ENCODE results near the gene CYP24A1. TPM values are rescaled to one million over a fixed set of nuclear protein-coding genes. Genes with fewer than 3 reads are reported as not detected.
A peak's percentile ranks its signal among the peaks of the same experiment; 100 is the strongest.

CYP24A1 gene
- total RNA-seq, 4 donors from 2014 or later = 1.3 to 12.3 (median 8.9) TPM

GRCh38 chr20:54174457-54175175 lies 830 bp upstream of the CYP24A1 start:
- no peak for DNase-seq
- Histone ChIP-seq H3K4me1 (peaks cover 16 to 34% (median 17%) of the 10 kb centered on the region in 3 donors), H3K36me3 (no peaks in the 10 kb centered on the region), H3K27me3 (peaks cover 0 to 79% (median 2%) of the 10 kb centered on the region in 4 donors), H3K27ac (peak overlapping the region in 3 of 4 donors; percentile 28 to 64 (median 62)), H3K4me3 (peak overlapping the region in 2 of 4 donors; percentile 39 to 59), H3K9me3 (no peaks in the 10 kb centered on the region)
- WGBS, 2 donors = 13 to 14% methylated on average over 12 to 13 of the region's 18 CpGs
- intact Hi-C loops (cut with DNase I) = no loop called here
- TF ChIP-seq POLR2A (IDR thresholded peaks at IDR 0.05) (no peak), CTCF (IDR thresholded peaks at IDR 0.05) (no peak)

DNA sequence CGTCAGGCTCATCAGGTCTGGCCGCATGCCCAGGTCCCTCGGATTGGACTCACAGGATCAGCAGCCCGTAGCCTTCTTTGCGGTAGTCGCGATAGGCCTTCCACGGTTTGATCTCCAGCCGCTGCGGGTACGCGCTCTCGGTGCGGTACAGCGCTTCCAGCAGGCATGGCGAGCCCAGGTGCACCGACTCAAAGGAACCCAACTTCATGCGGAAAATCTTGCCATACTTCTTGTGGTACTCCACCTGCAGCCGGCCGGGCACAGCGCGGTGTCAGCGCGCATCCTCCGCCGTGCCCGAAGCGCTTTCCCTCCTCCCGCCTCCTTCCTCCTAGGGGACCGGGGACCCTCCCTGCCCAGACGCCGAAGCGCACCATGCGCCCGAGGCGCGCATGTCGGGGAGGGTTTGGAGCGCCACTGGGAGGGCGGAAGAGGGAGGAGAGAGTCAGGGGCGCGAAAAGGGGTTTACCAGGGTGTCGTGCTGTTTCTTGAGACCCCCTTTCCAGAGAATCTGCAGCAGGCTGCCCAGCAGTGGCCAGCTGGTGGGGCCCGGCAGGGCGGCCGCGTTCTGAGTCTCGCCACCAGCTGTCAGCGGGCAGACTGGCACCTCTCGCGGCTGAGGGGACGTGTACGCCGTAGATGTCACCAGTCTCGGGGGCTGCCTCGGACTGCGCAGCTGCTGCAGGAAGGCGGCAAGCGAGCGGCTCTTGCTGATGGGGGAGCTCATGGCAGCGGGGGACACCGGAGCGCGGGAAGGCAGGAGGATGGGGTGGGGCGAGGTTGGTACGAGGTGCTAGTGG lies 732 bp downstream of the CYP24A1 start:
- Histone ChIP-seq H3K36me3 (no peaks in the 10 kb centered on the region), H3K4me3 (peak overlapping the region; percentile 19 to 59 (median 36)), H3K27ac (peak overlapping the region in 1 of 4 donors; percentile 9), H3K4me1 (peaks cover 16 to 34% (median 17%) of the 10 kb centered on the region in 3 donors), H3K27me3 (peaks cover 0 to 92% (median 2%) of the 10 kb centered on the region in 4 donors), H3K9me3 (no peaks in the 10 kb centered on the region)
- WGBS, 2 donors = 1 to 2% methylated on average over 24 to 25 of the region's 66 CpGs
- TF ChIP-seq POLR2A (IDR thresholded peaks at IDR 0.05) (no peak), CTCF (IDR thresholded peaks at IDR 0.05) (no peak)
- no peak for DNase-seq
- intact Hi-C loops (cut with DNase I) = no loop called here

- intact Hi-C loops (cut with DNase I) = no loop called here
- TF ChIP-seq CTCF (IDR thresholded peaks at IDR 0.05) (no peak), POLR2A (IDR thresholded peaks at IDR 0.05) (no peak)
- peak overlapping the region; percentile 19 to 59 (median 36) for H3K4me3 ChIP-seq
- H3K36me3 ChIP-seq = no peaks in the 10 kb centered on the region
- peaks cover 0 to 95% (median 2%) of the 10 kb centered on the region in 4 donors for H3K27me3 ChIP-seq
- no peaks in the 10 kb centered on the region for H3K9me3 ChIP-seq
- no peak overlapping the region for H3K27ac ChIP-seq
- peaks cover 16 to 34% (median 17%) of the 10 kb centered on the region in 3 donors for H3K4me1 ChIP-seq
- WGBS, 2 donors = 13% methylated on average over 11 of the region's 12 CpGs; no CpG with 5 or more reads in 1 of the 2 donors
- DNase-seq = no peak
Observed at GRCh38 chr20:54172532-54172855, 1.3 kb downstream of the CYP24A1 start.

- 56 to 69% methylated on average over 3 of the region's 3 CpGs for WGBS, 2 donors
- intact Hi-C loops (cut with DNase I) = no loop called here
- H3K27me3 ChIP-seq = peaks cover 0 to 87% (median 2%) of the 10 kb centered on the region in 4 donors
Observed at GRCh38 chr20:54170963-54171362, 2.8 kb downstream of the CYP24A1 start.

More at GRCh38 chr20:54170963-54171362, 2.8 kb downstream of the CYP24A1 start:
- TF ChIP-seq POLR2A (IDR thresholded peaks at IDR 0.05) (no peak), CTCF (IDR thresholded peaks at IDR 0.05) (no peak)
- Histone ChIP-seq H3K36me3 (no peaks in the 10 kb centered on the region), H3K9me3 (no peaks in the 10 kb centered on the region), H3K4me3 (no peak overlapping the region), H3K4me1 (peaks cover 16 to 34% (median 17%) of the 10 kb centered on the region in 3 donors), H3K27ac (no peak overlapping the region)
- no peak for DNase-seq

Measured in esophagus squamous epithelium (tissue), 5 donors.